ENCODE results near the gene IL22RA2. TPM values are rescaled to one million over a fixed set of nuclear protein-coding genes. Genes with fewer than 3 reads are reported as not detected.
"Not testable (repeated sequence)": the region's sequence is repeated elsewhere in the genome, so short reads cannot be mapped to it uniquely, and the experiment has no call there.

Gene IL22RA2
- total RNA-seq, 2 donors from 2014 or later, result not detected

DNA sequence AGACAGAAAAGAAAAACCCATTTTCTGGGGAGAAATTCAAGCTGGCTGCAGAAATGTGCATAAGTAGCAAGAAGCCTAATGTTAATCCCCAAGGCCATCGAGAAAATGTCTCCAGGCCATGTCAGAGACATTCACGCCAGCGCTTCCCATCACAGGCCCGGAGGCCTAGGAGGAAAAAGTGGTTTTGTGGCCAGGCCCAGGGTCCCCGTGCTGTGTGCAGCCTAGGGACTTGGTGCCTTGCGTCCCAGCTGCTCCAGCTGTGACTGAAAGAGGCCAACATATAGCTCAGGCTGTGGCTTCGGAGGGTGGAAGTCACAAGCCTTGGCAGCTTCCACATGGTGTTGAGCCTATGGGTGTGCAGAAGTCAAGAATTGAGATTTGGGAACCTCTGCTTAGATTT is 34.8 kb upstream of the IL22RA2 start:
- no peak for ATAC-seq (replicated peaks)
- Mint-ChIP-seq H3K4me1 (peaks cover 26% of the 10 kb centered on the region), H3K4me3 (no peak overlapping the region), H3K36me3 (ENCODE audit: low read depth) (peaks cover 69% of the 10 kb centered on the region), H3K27ac (no peak overlapping the region), H3K27me3 (no peaks in the 10 kb centered on the region), H3K9me3 (no peaks in the 10 kb centered on the region)

DNA sequence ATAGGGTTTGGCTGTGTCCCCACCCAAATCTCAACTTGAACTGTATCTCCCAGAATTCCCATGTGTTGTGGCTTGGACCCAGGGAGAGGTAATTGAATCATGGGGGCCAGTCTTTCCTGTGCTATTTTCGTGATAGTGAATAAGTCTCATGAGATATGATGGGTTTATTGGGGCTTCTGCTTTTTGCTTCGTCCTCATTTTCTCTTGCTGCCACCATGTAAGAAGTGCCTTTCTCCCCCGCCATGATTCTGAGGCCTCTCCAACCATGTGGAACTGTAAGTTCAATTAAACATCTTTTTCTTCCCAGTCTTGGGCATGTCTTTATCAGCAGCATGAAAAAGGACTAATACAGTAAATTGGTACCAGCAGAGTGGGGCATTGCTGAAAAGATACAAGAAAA is 34.0 kb upstream of the IL22RA2 start:
- not testable (repeated sequence) for H3K27ac Mint-ChIP-seq; ATAC-seq (replicated peaks); H3K4me3 Mint-ChIP-seq; H3K9me3 Mint-ChIP-seq; H3K27me3 Mint-ChIP-seq
- H3K36me3 Mint-ChIP-seq (ENCODE audit: low read depth), result peaks cover 77% of the 10 kb centered on the region
- H3K4me1 Mint-ChIP-seq, result peaks cover 20% of the 10 kb centered on the region

DNA sequence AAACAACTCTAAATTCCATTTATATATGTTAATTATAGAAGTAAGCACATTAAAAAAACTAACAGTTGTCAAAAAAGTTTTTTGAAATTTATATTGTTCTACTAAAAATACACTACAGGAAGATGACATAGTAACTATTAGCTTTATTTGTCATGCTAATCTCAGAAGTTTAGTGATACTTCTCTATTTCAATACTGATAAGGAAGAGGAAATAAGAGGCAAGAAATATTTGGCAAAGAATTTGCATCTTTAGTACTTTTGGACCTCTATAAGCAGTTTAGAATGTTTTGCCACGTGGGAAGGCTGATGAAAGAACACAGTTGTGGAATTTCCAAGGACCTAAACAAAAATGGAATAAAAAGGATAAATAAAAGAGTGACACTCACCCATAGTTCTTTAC is 33.1 kb upstream of the IL22RA2 start:
- no peaks in the 10 kb centered on the region for H3K9me3 Mint-ChIP-seq

DNA sequence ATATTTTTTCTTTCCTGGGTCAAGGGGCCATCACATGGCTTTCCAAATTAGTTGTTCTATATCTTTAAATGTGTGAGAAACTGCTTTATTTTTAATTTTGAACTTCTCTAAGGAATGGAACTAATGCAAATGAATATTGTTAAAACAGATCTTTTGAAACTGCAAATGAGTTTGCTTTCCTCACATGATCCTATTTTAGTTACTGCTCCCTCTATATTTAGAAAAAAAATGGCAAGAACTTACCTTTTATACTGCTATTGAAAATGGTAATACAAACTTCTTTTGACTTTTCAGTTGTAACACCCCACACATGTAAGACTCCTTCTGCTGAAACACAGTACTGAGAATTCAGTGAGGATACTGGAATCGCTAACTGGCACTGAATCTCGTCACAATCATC is 29.8 kb upstream of the IL22RA2 start:
- H3K27me3 Mint-ChIP-seq, result no peaks in the 10 kb centered on the region
- peaks cover 87% of the 10 kb centered on the region for H3K36me3 Mint-ChIP-seq (ENCODE audit: low read depth)
- peaks cover 6% of the 10 kb centered on the region for H3K4me1 Mint-ChIP-seq
- H3K4me3 Mint-ChIP-seq, result no peak overlapping the region
- no peaks in the 10 kb centered on the region for H3K9me3 Mint-ChIP-seq
- H3K27ac Mint-ChIP-seq, result no peak overlapping the region
- ATAC-seq (replicated peaks), result no peak

More for the DNA sequence above, 33.1 kb upstream of the IL22RA2 start:
- Mint-ChIP-seq H3K27me3 (no peaks in the 10 kb centered on the region), H3K27ac (no peak overlapping the region), H3K4me3 (no peak overlapping the region), H3K4me1 (peaks cover 14% of the 10 kb centered on the region), H3K36me3 (ENCODE audit: low read depth) (peaks cover 82% of the 10 kb centered on the region)
- ATAC-seq (replicated peaks), result no peak

DNA sequence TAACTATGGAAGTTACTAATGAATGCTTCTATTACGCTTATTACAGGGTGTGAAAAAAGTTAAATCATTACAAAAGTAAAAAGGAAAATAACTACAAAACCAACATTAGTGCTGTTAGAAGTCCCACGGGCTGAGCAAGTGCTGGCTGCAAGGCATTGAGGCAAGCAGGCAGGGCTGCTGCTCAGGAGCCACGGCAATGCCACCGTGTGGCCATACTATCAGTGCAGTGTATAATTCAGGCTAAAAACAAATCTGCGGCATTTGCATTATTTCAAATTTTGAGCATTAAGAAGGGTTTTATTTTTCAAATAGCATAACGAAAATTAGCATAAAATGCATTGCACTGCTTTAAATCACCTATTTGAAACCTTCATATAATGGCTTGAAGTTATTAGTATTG is 28.6 kb upstream of the IL22RA2 start:
- Mint-ChIP-seq H3K4me3 (no peak overlapping the region), H3K36me3 (ENCODE audit: low read depth) (peaks cover 89% of the 10 kb centered on the region), H3K27ac (no peak overlapping the region), H3K9me3 (no peaks in the 10 kb centered on the region), H3K27me3 (no peaks in the 10 kb centered on the region), H3K4me1 (no peaks in the 10 kb centered on the region)
- ATAC-seq (replicated peaks), result no peak

DNA sequence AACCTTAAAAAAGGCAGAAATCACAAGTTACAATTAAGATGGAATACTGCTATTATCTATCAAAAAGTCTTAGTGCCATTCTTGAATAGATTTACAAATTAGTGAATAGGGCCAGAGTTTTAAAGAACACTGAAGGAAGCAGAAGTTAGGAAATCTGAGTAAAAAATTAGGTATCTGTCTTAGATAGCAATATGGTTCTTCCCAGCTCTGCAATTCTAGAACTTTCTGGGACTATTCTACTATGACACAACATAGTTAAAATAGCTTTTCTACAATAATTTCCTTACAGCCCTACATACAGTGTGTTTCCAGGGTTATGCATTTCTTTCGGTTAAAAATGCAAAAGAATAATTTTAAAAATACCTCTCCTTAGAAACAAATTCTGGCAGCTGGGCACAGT is 27.6 kb upstream of the IL22RA2 start:
- H3K4me3 Mint-ChIP-seq, result no peak overlapping the region
- ATAC-seq (replicated peaks), result no peak
- peaks cover 90% of the 10 kb centered on the region for H3K36me3 Mint-ChIP-seq (ENCODE audit: low read depth)
- no peaks in the 10 kb centered on the region for H3K27me3 Mint-ChIP-seq
- no peak overlapping the region for H3K27ac Mint-ChIP-seq
- peaks cover 3% of the 10 kb centered on the region for H3K4me1 Mint-ChIP-seq
- no peaks in the 10 kb centered on the region for H3K9me3 Mint-ChIP-seq

DNA sequence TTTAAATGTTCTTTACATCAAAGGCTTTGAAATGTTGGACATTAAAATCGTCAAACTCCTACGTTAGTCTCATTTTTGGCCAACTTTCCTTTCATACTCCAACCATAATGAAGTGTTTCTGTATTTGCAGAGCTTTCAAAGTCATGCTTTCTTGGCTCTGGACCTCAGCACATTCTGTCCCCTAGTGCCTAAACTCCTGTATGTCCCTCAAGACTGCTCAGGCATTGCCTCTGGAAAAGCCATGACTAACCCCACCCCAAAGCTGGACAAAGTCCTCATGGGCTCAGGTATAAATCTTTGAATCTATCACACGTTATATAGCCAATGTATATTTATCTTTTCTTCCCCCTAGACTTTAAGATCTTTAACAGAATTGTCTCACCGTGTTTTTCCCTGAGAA is 26.8 kb upstream of the IL22RA2 start:
- Mint-ChIP-seq H3K27ac (no peak overlapping the region), H3K9me3 (no peaks in the 10 kb centered on the region), H3K36me3 (ENCODE audit: low read depth) (peaks cover 85% of the 10 kb centered on the region), H3K4me1 (peaks cover 5% of the 10 kb centered on the region), H3K27me3 (no peaks in the 10 kb centered on the region), H3K4me3 (no peak overlapping the region)
- no peak for ATAC-seq (replicated peaks)

DNA sequence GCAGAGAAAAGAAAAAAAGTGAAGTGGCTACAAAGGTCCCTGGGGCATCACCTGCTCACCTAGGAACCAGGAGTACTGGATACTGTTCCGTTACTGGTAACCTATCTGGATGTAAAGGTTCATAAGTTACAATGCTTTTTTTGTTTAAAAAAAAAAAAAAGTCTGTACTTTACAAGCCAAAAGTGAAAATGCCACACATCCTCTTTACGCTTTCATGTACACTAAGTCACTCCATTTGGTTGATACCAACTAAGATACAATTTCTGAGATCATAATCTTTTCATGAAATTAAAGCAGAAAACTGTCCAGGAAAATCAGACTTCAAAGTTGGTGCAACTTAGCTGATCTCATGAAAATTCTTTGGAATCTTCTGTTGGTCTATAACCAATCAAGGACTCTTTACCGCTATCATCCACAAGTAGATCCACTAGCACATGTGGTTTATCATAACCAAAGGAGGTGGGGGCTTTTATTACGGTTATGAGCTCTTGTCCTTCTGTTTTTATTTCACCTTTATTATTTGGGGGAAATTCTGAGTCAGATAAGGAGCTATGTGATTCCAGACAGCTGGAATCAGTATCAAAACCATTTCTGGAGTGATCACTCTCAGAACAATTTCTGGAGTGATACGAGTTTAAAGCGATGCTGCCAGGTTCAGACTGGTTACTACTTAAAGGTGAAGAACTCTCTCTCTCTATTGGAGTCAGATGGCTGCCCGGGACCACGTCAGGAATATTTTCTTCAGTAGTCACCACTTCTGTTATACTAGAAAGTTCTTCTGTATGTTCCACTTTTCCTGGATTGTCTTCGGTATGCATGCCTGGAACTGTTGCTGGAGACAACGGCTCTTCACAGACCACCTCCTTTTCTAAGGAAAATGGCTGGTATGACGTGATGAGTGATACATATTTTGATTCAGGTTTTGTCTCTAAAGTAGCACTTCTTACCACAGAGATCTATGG is 24.5 kb upstream of the IL22RA2 start:
- no peak overlapping the region for H3K4me3 Mint-ChIP-seq
- no peak overlapping the region for H3K27ac Mint-ChIP-seq
- H3K4me1 Mint-ChIP-seq, result peaks cover 5% of the 10 kb centered on the region
- H3K36me3 Mint-ChIP-seq (ENCODE audit: low read depth), result peaks cover 62% of the 10 kb centered on the region
- no peak for ATAC-seq (replicated peaks)
- H3K9me3 Mint-ChIP-seq, result no peaks in the 10 kb centered on the region
- no peaks in the 10 kb centered on the region for H3K27me3 Mint-ChIP-seq

DNA sequence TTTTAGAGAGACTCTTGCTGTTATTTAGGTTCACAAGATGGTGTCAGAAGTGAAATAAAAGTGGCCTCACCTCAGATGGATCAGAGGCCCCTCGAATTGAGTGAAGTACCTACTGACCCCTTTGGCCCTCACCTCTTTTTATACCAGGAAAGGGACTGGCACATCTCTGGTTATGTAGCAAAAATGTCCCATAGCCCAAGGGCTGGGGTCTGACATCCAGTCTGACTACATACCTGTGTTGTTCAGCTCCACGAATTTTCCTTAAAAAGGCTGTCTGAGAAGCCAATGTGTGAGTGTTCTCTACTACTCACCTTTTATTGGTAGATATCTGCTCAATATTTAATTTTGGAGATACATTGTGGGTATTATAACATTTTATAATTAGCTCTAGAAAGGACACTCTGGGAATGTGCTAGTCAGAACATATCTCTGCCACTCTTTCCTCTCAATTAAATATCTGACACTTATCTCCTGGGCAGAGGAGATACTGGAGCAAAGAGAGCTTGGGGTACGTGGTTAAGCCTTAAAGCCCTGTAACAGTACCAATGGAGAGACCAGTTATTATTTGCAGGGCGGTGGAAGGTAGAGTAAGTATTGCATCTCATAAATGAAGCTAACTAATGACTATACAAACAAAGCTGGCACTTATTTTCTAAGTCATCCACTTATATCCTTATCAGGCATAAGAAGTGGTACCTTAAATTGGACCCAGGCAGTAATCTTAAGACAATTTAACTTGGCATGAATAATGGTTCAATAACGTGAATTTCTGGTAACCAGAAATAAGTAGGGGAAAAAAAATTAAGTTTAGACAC is 20.0 kb upstream of the IL22RA2 start:
- peaks cover 5% of the 10 kb centered on the region for H3K4me1 Mint-ChIP-seq

DNA sequence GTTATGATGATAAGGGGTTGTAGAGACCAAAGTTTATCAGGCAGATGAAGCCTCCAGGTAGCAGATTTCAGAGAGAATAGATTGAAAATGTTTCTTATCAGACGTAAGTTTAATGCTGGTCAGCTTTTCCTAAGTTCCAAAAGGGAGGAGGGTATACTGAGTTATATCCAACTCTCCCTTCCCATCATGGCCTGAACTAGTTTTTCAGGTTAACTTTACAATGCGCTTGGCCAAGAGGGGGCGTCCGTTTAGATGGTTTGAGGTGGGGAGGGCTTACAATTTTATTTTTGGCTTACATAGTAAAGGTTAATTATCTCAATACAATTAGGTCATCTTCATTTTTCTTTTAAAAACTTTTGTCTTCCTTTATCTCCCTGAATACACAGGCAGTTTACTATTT is 19.4 kb upstream of the IL22RA2 start:
- Mint-ChIP-seq H3K4me1 (peaks cover 5% of the 10 kb centered on the region), H3K27ac (no peak overlapping the region), H3K9me3 (peaks cover 3% of the 10 kb centered on the region), H3K36me3 (ENCODE audit: low read depth) (peaks cover 20% of the 10 kb centered on the region), H3K27me3 (no peaks in the 10 kb centered on the region), H3K4me3 (no peak overlapping the region)
- no peak for ATAC-seq (replicated peaks)

More for the DNA sequence above, 20.0 kb upstream of the IL22RA2 start:
- Mint-ChIP-seq H3K27me3 (no peaks in the 10 kb centered on the region), H3K27ac (no peak overlapping the region), H3K4me3 (no peak overlapping the region), H3K36me3 (ENCODE audit: low read depth) (peaks cover 26% of the 10 kb centered on the region), H3K9me3 (peaks cover 3% of the 10 kb centered on the region)
- ATAC-seq (replicated peaks), result no peak

DNA sequence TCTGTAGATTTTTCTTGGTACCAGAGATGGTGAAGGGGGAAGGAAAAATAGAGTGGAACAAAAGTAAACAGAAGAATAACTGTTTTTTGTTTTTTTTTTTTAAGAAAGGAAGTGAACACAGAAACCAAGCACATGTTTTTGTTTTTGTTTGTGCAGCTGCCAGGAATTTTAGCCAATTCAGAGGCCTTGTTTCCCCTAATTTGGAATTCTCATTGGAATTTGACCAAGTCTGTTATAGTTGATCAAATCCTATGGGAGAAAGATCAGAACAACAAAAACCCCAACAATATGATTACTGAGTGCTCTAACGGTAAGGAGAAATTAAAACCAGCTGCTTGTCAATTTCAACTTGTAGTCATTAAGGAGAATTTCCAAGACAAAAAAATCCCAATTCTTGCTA is 18.2 kb upstream of the IL22RA2 start:
- no peaks in the 10 kb centered on the region for H3K27me3 Mint-ChIP-seq
- peaks cover 5% of the 10 kb centered on the region for H3K4me1 Mint-ChIP-seq
- H3K9me3 Mint-ChIP-seq, result peaks cover 3% of the 10 kb centered on the region
- no peak overlapping the region for H3K27ac Mint-ChIP-seq
- H3K4me3 Mint-ChIP-seq, result no peak overlapping the region
- no peak for ATAC-seq (replicated peaks)
- H3K36me3 Mint-ChIP-seq (ENCODE audit: low read depth), result peaks cover 9% of the 10 kb centered on the region

DNA sequence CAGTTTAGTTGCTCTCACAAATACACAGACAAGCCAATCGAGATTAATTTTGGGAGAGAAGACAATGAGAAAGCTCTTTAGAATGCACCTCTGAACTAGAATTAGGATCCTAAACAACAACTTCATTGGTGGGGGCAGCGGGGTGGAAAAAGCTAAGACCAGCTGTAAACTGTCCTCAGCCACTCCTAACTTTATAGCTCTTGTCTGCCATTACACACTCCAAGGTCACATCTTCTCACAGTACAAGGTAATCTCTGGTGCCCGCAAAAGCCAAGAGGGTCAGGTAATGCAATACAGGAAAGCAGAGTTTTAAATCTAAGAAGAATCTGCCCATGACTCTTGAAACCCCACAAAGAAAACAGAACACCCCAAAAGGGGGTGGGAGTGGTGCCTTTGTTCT is 17.8 kb upstream of the IL22RA2 start:
- peaks cover 3% of the 10 kb centered on the region for H3K9me3 Mint-ChIP-seq
- no peak overlapping the region for H3K27ac Mint-ChIP-seq
- no peak overlapping the region for H3K4me3 Mint-ChIP-seq
- H3K27me3 Mint-ChIP-seq, result no peaks in the 10 kb centered on the region
- H3K4me1 Mint-ChIP-seq, result peaks cover 4% of the 10 kb centered on the region
- peaks cover 5% of the 10 kb centered on the region for H3K36me3 Mint-ChIP-seq (ENCODE audit: low read depth)
- no peak for ATAC-seq (replicated peaks)

DNA sequence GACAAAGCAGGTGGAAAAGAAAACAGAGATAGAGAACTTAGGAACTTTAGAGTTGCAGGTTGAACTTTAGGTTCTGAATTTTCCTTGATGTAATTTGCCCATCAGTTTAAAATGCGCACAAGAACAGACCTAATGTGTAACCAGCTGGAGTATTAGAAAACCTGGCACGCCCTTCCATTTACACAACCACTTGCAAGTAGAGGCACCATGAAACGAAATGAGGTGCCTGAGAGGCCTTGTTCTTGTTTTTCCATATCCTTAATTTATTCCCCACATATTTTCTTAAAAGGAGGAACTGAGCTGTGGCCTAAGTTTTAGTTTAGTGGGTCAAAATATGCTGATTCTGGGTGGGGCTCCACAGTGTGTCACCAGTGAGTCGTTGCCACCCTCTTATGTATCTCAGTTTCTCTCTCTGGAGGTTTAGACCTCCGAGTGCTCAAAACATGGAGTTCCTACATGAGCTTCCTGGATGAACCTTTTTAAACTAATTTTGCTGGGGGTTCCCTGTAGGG is 17.2 kb upstream of the IL22RA2 start:
- peaks cover 5% of the 10 kb centered on the region for H3K9me3 Mint-ChIP-seq
- H3K27me3 Mint-ChIP-seq, result no peaks in the 10 kb centered on the region
- H3K4me1 Mint-ChIP-seq, result no peaks in the 10 kb centered on the region
- H3K4me3 Mint-ChIP-seq, result no peak overlapping the region
- H3K27ac Mint-ChIP-seq, result no peak overlapping the region
- no peaks in the 10 kb centered on the region for H3K36me3 Mint-ChIP-seq (ENCODE audit: low read depth)
- ATAC-seq (replicated peaks), result no peak

DNA sequence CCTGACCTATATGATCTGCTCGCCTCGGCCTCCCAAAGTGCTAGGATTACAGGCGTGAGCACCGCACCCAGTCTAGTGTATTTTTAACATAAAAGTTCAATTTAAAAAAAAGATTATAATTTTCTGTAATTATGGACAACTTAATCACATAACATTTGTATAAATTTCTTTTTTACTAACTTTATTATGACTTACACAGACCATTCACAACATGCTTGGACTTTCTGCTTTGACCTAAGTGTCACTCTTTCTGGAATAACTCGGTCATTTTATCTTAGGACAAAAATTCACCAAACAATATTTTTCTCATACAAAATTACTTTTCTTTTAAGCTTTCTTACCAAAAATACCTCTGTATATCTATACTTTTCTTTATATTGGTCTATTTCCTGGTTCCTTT is 15.4 kb upstream of the IL22RA2 start:
- Mint-ChIP-seq H3K36me3 (ENCODE audit: low read depth) (no peaks in the 10 kb centered on the region), H3K27me3 (no peaks in the 10 kb centered on the region), H3K9me3 (peaks cover 9% of the 10 kb centered on the region), H3K4me1 (no peaks in the 10 kb centered on the region), H3K27ac (no peak overlapping the region), H3K4me3 (no peak overlapping the region)
- ATAC-seq (replicated peaks), result no peak

DNA sequence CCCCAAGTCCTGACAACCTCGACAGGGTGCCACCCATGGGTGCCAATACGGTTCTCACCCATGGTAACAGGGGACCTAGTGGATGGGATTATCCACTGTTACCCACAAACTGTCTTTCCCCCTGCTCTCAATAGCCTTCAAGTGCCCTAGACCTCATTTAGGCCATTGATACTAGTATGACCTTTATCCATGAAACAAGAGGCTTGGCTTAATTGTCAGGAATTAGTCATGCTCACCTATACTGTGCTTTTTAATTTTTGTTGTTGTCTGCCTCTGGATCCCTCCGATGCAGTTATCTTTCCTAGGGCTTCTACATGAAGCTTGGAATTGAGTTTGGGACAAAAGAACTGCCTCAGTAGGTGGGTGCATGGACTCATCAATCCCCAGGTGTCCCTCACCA is 11.8 kb upstream of the IL22RA2 start:
- H3K36me3 Mint-ChIP-seq (ENCODE audit: low read depth), result no peaks in the 10 kb centered on the region
- ATAC-seq (replicated peaks), result no peak
- no peaks in the 10 kb centered on the region for H3K27me3 Mint-ChIP-seq
- peaks cover 9% of the 10 kb centered on the region for H3K9me3 Mint-ChIP-seq
- H3K27ac Mint-ChIP-seq, result no peak overlapping the region
- no peaks in the 10 kb centered on the region for H3K4me1 Mint-ChIP-seq
- no peak overlapping the region for H3K4me3 Mint-ChIP-seq
